H1 (cell line): Measurements from ENCODE around the gene TOMM34. TPM values are rescaled to one million over a fixed set of nuclear protein-coding genes. Genes with fewer than 3 reads are reported as not detected.
A peak's percentile ranks its signal among the peaks of the same experiment; 100 is the strongest.

Source experiments
- CTCF ChIA-PET: fragments of 300-600 bp; sonication (Branson Sonifier 250); formaldehyde crosslinking; loops from one replicate; lab custom pipeline; 2021; ENCODE audit not compliant: partially characterized antibody; lab: Charles Lee
- POLR2A ChIA-PET: fragments of 300-600 bp; sonication (Branson Sonifier 250); formaldehyde crosslinking; loops from one replicate; lab custom pipeline; 2021; ENCODE audit warnings: inconsistent platforms; ENCODE audit not compliant: partially characterized antibody; lab: Charles Lee
- DNase-seq, 2 experiments: peaks; one replicate each; pipeline versions ENCODE4 v3.0.0 to v3.0.0-alpha.2; 2010 to 2022; ENCODE audit warnings: low spot score in 2 of 2, low read depth in 1 of 2, mixed read lengths in 1 of 2
- FAIRE-seq: peaks from 2 replicates; lab custom pipeline; 2011; peaks lifted over from hg19 to GRCh38; lab: Jason Lieb, UNC
- H2AFZ ChIP-seq: 2 replicates; pipeline ENCODE4 v1.8.1; 2012; ENCODE audit warnings: low read length, inconsistent platforms
- H2AK5ac ChIP-seq: 2 replicates; pipeline ENCODE4 v1.6.1; 2013; ENCODE audit warnings: low read depth, low read length
- H2BK120ac ChIP-seq: replicated peaks from 2 replicates; pipeline ENCODE3; 2013; ENCODE audit warnings: low read depth, low read length, inconsistent platforms
- H2BK12ac ChIP-seq: 2 replicates; pipeline ENCODE4 v1.6.1; 2013; ENCODE audit warnings: low read depth, low read length
- H2BK15ac ChIP-seq: 2 replicates; pipeline ENCODE4 v1.6.1; 2013; ENCODE audit warnings: low read length
- H2BK20ac ChIP-seq: 2 replicates; pipeline ENCODE4 v1.6.1; 2013; ENCODE audit warnings: low read length
- H2BK5ac ChIP-seq: 2 replicates; pipeline ENCODE4 v1.6.1; 2013; ENCODE audit warnings: low read depth, low read length
- H3K14ac ChIP-seq: 2 replicates; pipeline ENCODE4 v1.6.1; 2013; ENCODE audit warnings: inconsistent platforms; ENCODE audit not compliant: insufficient read length
- H3K18ac ChIP-seq: 2 replicates; pipeline ENCODE4 v1.6.1; 2013; ENCODE audit warnings: low read length; ENCODE audit errors: extremely low read depth
- H3K23ac ChIP-seq: 2 replicates; pipeline ENCODE4 v1.6.1; 2013; ENCODE audit warnings: inconsistent platforms; ENCODE audit not compliant: insufficient read length
- H3K23me2 ChIP-seq: 2 replicates; pipeline ENCODE4 v1.6.1; 2013; ENCODE audit warnings: low read depth, low read length
- H3K27ac ChIP-seq: 2 replicates; pipeline ENCODE4 v1.6.1; 2011; ENCODE audit warnings: low read depth, low read length, inconsistent platforms
- H3K27me3 ChIP-seq, 4 experiments: replicated peaks in 1 of 4; 1 replicate in 1 of 4; 2 replicates in 3 of 4; pipeline versions ENCODE4 v1.6.1 to v1.8.1; 2011 to 2013; ENCODE audit warnings: low read length in 3 of 4, mild to moderate bottlenecking in 3 of 4, inconsistent platforms in 2 of 4, mixed read lengths in 2 of 4, moderate library complexity in 1 of 4; ENCODE audit not compliant: control insufficient read depth in 3 of 4, insufficient read depth in 3 of 4; ENCODE audit errors: extremely low read depth in 1 of 4
- H3K36me3 ChIP-seq, 4 experiments: 2 replicates each; pipeline versions ENCODE4 v1.6.1 to v1.8.1; 2011 to 2013; ENCODE audit warnings: mild to moderate bottlenecking in 4 of 4, low read length in 3 of 4, moderate library complexity in 2 of 4, control low read depth in 1 of 4, inconsistent platforms in 1 of 4; ENCODE audit not compliant: insufficient read depth in 4 of 4, control insufficient read depth in 2 of 4
- H3K4ac ChIP-seq: replicated peaks from 2 replicates; pipeline ENCODE3; 2013; ENCODE audit warnings: low read length, low read depth, mixed read lengths, inconsistent platforms; ENCODE audit not compliant: insufficient read length
- H3K4me1 ChIP-seq, 4 experiments: replicated peaks in 1 of 4; 1 replicate in 1 of 4; 2 replicates in 3 of 4; pipeline versions ENCODE4 v1.6.1 to v1.8.1; 2011 to 2013; ENCODE audit warnings: low read length in 3 of 4, inconsistent platforms in 2 of 4, mixed read lengths in 1 of 4; ENCODE audit not compliant: insufficient read depth in 4 of 4, control insufficient read depth in 3 of 4
- H3K4me2 ChIP-seq, 2 experiments: 2 replicates each; pipeline versions ENCODE4 v1.6.1 to v1.8.1; 2011 to 2013; ENCODE audit warnings: low read depth in 2 of 2, low read length in 2 of 2, control low read depth in 1 of 2, inconsistent platforms in 1 of 2, mild to moderate bottlenecking in 1 of 2; ENCODE audit not compliant: insufficient read depth in 1 of 2
- H3K4me3 ChIP-seq, 4 experiments: fragments of 200-600, 300-600 bp in 1 of 4; sonication (generic), shearing (Covaris generic), sonication (Bioruptor Twin) in 1 of 4; 2 replicates each; pipeline versions ENCODE4 v1.5.1 to v1.8.1; 2011 to 2016; ENCODE audit warnings: low read length in 4 of 4, low read depth in 3 of 4, control low read depth in 2 of 4, inconsistent platforms in 2 of 4, mild to moderate bottlenecking in 2 of 4, mixed read lengths in 1 of 4, moderate library complexity in 1 of 4; ENCODE audit not compliant: insufficient read depth in 2 of 4; ENCODE audit errors: extremely low read depth in 1 of 4
- H3K56ac ChIP-seq: replicated peaks from 2 replicates; pipeline ENCODE3; 2013; ENCODE audit warnings: low read depth, mild to moderate bottlenecking, mixed read lengths, low read length, inconsistent platforms; ENCODE audit not compliant: insufficient read length
- H3K79me1 ChIP-seq: 2 replicates; pipeline ENCODE4 v1.6.1; 2013; ENCODE audit warnings: low read depth, low read length, control low read depth
- H3K79me2 ChIP-seq, 2 experiments: 2 replicates each; pipeline versions ENCODE4 v1.6.1 to v1.8.1; 2012 to 2013; ENCODE audit warnings: low read length in 2 of 2, mild to moderate bottlenecking in 2 of 2, inconsistent platforms in 1 of 2; ENCODE audit not compliant: insufficient read depth in 2 of 2, control insufficient read depth in 1 of 2
- H3K9ac ChIP-seq, 4 experiments: replicated peaks in 1 of 4; 1 replicate in 1 of 4; 2 replicates in 3 of 4; pipeline versions ENCODE4 v1.6.1 to v1.8.1; 2011 to 2013; ENCODE audit warnings: low read depth in 3 of 4, low read length in 3 of 4, control low read depth in 2 of 4, mild to moderate bottlenecking in 2 of 4, moderate library complexity in 2 of 4, inconsistent platforms in 1 of 4; ENCODE audit errors: extremely low read depth in 1 of 4
- H3K9me3 ChIP-seq, 2 experiments: 2 replicates each; pipeline versions ENCODE4 v1.6.1 to v1.8.1; 2012 to 2013; ENCODE audit warnings: mild to moderate bottlenecking in 2 of 2, moderate library complexity in 2 of 2, control low read depth in 1 of 2, inconsistent platforms in 1 of 2, low read depth in 1 of 2, low read length in 1 of 2, mixed read lengths in 1 of 2; ENCODE audit not compliant: insufficient read depth in 2 of 2
- H4K20me1 ChIP-seq, 2 experiments: replicated peaks in 1 of 2; 2 replicates each; pipeline versions ENCODE3 to v1.8.1; 2011 to 2013; ENCODE audit warnings: inconsistent platforms in 2 of 2, low read length in 2 of 2, mild to moderate bottlenecking in 1 of 2; ENCODE audit not compliant: insufficient read depth in 2 of 2, control insufficient read depth in 1 of 2
- H4K5ac ChIP-seq: 2 replicates; pipeline ENCODE4 v1.6.1; 2013; ENCODE audit warnings: low read length, low read depth, mixed read lengths, inconsistent platforms; ENCODE audit not compliant: insufficient read length
- H4K8ac ChIP-seq: 2 replicates; pipeline ENCODE4 v1.8.0; 2013; ENCODE audit warnings: mild to moderate bottlenecking, moderate library complexity, low read length, inconsistent platforms; ENCODE audit not compliant: insufficient read depth; ENCODE audit errors: extremely low read depth
- H4K91ac ChIP-seq: replicated peaks from 2 replicates; pipeline ENCODE3; 2013; ENCODE audit warnings: low read length, mixed read lengths, inconsistent platforms; ENCODE audit not compliant: insufficient read length
- ASH2L ChIP-seq: fragments of 200-600, 300-600 bp; sonication (generic); IDR thresholded peaks from one replicate; pipeline ENCODE4 v1.7.1; 2017; ENCODE audit warnings: low read length
- BCL11A ChIP-seq, 2 experiments: IDR thresholded peaks; one replicate each; pipeline ENCODE4 v1.6.1; 2011; ENCODE audit warnings: low read depth in 2 of 2, low read length in 2 of 2, mild to moderate bottlenecking in 2 of 2
- CHD1 ChIP-seq: IDR thresholded peaks from 2 replicates; pipeline ENCODE4 v1.6.1; 2012; ENCODE audit warnings: low read depth, low read length, improper control_type of control experiment
- CHD2 ChIP-seq: IDR thresholded peaks from 2 replicates; pipeline ENCODE4 v1.6.1; 2012; ENCODE audit warnings: low read length, improper control_type of control experiment
- CREB1 ChIP-seq: IDR thresholded peaks from 2 replicates; pipeline ENCODE4 v1.6.1; 2012; ENCODE audit warnings: inconsistent platforms
- EZH2 ChIP-seq: fragments of 200-600 bp; sonication (generic); IDR thresholded peaks from 2 replicates; pipeline ENCODE4 v1.7.1; 2012; ENCODE audit warnings: low read depth, mild to moderate bottlenecking, moderate library complexity, low read length, inconsistent platforms; ENCODE audit not compliant: severe bottlenecking
- HDAC6 ChIP-seq: IDR thresholded peaks from one replicate; pipeline ENCODE4 v1.7.1; 2012; ENCODE audit warnings: low read depth, mild to moderate bottlenecking, inconsistent platforms, low read length, moderate library complexity
- JUN ChIP-seq: IDR thresholded peaks from 2 replicates; pipeline ENCODE4 v1.6.1; 2011; ENCODE audit warnings: low read depth, mild to moderate bottlenecking, improper control_type of control experiment, low read length
- KDM1A ChIP-seq: fragments of 200-600, 300-600 bp; sonication (generic); IDR thresholded peaks from 2 replicates; pipeline ENCODE4 v1.7.1; 2016; ENCODE audit warnings: mild to moderate bottlenecking, low read length, borderline replicate concordance
- PHF8 ChIP-seq: fragments of 200-600 bp; sonication (generic); conservative IDR thresholded peaks from 2 replicates; pipeline ENCODE4 v1.7.1; 2012; ENCODE audit warnings: low read depth, mild to moderate bottlenecking, inconsistent platforms, low read length, moderate library complexity
- POLR2AphosphoS5 ChIP-seq: IDR thresholded peaks from 2 replicates; pipeline ENCODE4 v1.6.1; 2011; ENCODE audit warnings: low read depth, low read length
- RFX5 ChIP-seq: IDR thresholded peaks from 2 replicates; pipeline ENCODE4 v1.6.1; 2011; ENCODE audit warnings: low read depth, low read length, improper control_type of control experiment, borderline replicate concordance
- TEAD4 ChIP-seq: IDR thresholded peaks from 2 replicates; pipeline ENCODE4 v1.6.1; 2012; ENCODE audit warnings: low read depth, low read length, inconsistent platforms, mixed read lengths
- YY1 ChIP-seq: IDR thresholded peaks from 2 replicates; pipeline ENCODE4 v1.6.1; 2011; ENCODE audit warnings: low read depth, mild to moderate bottlenecking, low read length
- WGBS, 2 experiments: shearing (Covaris generic) in 1 of 2; methylation state at CpG; one replicate each; pipeline versions ENCODE4 v1.1.6 to v1.1.7; 2013 to 2015; ENCODE audit warnings: low lambda C conversion rate in 2 of 2, mixed read lengths in 2 of 2, inconsistent platforms in 1 of 2, low coverage in 1 of 2, missing lambda C conversion rate in 1 of 2; ENCODE audit not compliant: insufficient replicate concordance in 2 of 2, insufficient coverage in 1 of 2, insufficient read length in 1 of 2; ENCODE audit errors: extremely low coverage in 1 of 2, missing lambda C conversion rate in 1 of 2; 5-methylcytosine and 5-hydroxymethylcytosine counted together
- polyA plus RNA-seq, 7 experiments: library from polyadenylated mRNA; depleted of rRNA in 3 of 7; stranded (reverse) in 5 of 7; unstranded in 2 of 7; fragments of >200 nt in 5 of 7; fragments of 200-250 nt in 2 of 7; gene quantifications; 1 replicate in 5 of 7; 2 replicates in 1 of 7; 4 replicates in 1 of 7; pipeline versions ENCODE4 v1.2.1 to v1.2.3, GENCODE V29; 2011 to 2013; ENCODE audit warnings: missing spikeins in 2 of 7, mixed read lengths in 2 of 7
- total RNA-seq: library from RNA; stranded (reverse); fragmentation: NEBNext Ultra II Directional; extraction: Animal tissue kit (Norgen Biotek cat#: 25700); gene quantifications from 2 replicates; pipeline ENCODE4 v1.2.1, GENCODE V29; 2021

TOMM34 gene
- total and polyA plus RNA-seq, 2 of the 8 experiments (the other 6 are each of a cell fraction or from before 2014, with no cell fraction given) = 32.1 to 35.1 TPM

DNA sequence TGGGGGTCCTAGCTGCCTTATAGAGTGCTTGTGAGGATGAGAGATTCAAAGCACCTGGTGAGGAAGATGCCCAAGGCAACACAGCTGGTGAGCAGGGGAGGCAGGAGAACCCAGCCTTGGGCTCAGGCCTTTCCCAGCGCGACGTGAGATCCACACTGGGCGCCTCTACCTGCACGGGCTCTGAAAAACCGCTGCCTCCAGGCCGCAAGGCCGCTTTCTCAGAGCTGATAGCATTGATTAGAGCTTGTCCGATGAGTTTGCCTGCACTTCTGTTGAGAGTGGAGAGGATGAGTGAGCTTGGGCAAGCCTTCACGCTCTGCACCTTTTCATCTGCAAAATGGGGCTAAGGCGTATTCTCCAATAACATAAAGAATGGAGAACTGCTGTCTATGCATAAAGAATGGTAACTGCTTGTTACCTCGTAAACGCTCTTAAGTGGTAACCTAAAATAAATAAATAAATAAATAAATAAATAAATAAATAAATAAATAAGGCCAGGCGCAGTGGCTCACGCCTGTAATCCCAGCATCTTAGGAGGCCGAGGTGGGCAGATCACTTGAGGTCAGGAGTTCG lies 49.4 kb downstream of the TOMM34 start:
- no peak overlapping the region for H3K23ac ChIP-seq
- no peak overlapping the region for H2BK120ac ChIP-seq
- H4K5ac ChIP-seq = peak overlapping the region; percentile 24
- peaks cover 4% of the 10 kb centered on the region for H3K79me1 ChIP-seq
- no peak overlapping the region; the same call in 1 of the 2 replicates for H3K27ac ChIP-seq
- H4K8ac ChIP-seq = no peak overlapping the region
- H3K27me3 ChIP-seq = no peaks in the 10 kb centered on the region
- H3K23me2 ChIP-seq = peaks cover 2% of the 10 kb centered on the region; the same call in 1 of the 2 replicates
- 0 out of 2 replicates have a peak overlapping the region, but pooled peaks have one; percentile 82 for H2BK15ac ChIP-seq
- POLR2A ChIA-PET = interaction anchor here (0.6 to 5.3 kb wide), 15 partner anchors 10 to 156 kb away, joined by 3 to 38 read pairs (median 5); partner anchors contain the start of gene YWHAB
- H3K4ac ChIP-seq = no peak overlapping the region
- H2AFZ ChIP-seq = no peak overlapping the region
- H4K20me1 ChIP-seq = peaks cover 9 to 13% of the 10 kb centered on the region in 2 experiments
- peaks cover 17 to 46% (median 30%) of the 10 kb centered on the region in 4 experiments for H3K36me3 ChIP-seq
- peak in 1 of 2 experiments; percentile 63 for DNase-seq
- H3K18ac ChIP-seq = peak overlapping the region; percentile 85
- H3K4me2 ChIP-seq = peak overlapping the region; percentile 88 to 95
- H3K9ac ChIP-seq = peak overlapping the region; percentile 26 to 51 (median 35); a peak in 4 of 7 replicates
- CTCF ChIA-PET = interaction anchor here (0.6 to 1.7 kb wide), 10 partner anchors 10 to 363 kb away, joined by 3 to 7 read pairs (median 3); partner anchors contain the start of gene TOMM34
- H2BK20ac ChIP-seq = no peak overlapping the region
- no peaks in the 10 kb centered on the region for H3K9me3 ChIP-seq
- H3K79me2 ChIP-seq = peaks cover 0 to 18% of the 10 kb centered on the region in 2 experiments; a peak in 1 of 4 replicates
- H2AK5ac ChIP-seq = peak overlapping the region; percentile 20; the same call in 1 of the 2 replicates
- peak overlapping the region; percentile 65 to 89 (median 82) for H3K4me3 ChIP-seq
- peaks cover 0 to 6% (median 1%) of the 10 kb centered on the region in 4 experiments; a peak in 5 of 7 replicates for H3K4me1 ChIP-seq
- H3K56ac ChIP-seq = no peak overlapping the region
- 45% methylated on average over 17 of the region's 17 CpGs; no CpG with 5 or more reads in 1 of the 2 experiments for WGBS, 2 experiments
- no peak overlapping the region for H3K14ac ChIP-seq
- peak overlapping the region; percentile 68; the same call in 1 of the 2 replicates for H2BK12ac ChIP-seq
- H4K91ac ChIP-seq = peak overlapping the region; percentile 63
- no peak overlapping the region for H2BK5ac ChIP-seq
- FAIRE-seq = no peak
- TF ChIP-seq BCL11A (IDR thresholded peaks at IDR 0.05; ENCODE audit: low read depth in 2 of 2, low read length in 2 of 2) (no peak), CHD1 (no peak), KDM1A (no peak), RFX5 (no peak), CHD2 (no peak), JUN (no peak), PHF8 (no peak), YY1 (no peak), CREB1 (no peak), POLR2AphosphoS5 (no peak), TEAD4 (no peak), ASH2L (no peak), HDAC6 (no peak), EZH2 (no peak)
